Activated T-helper 17 cell treated with anti-CD3 and anti-CD28 coated beads, Interleukin-2, amount 50 U/mL, for 72 hours (primary cell): ENCODE measurements around the gene HADHB. TPM values are rescaled to one million over a fixed set of nuclear protein-coding genes. Genes with fewer than 3 reads are reported as not detected.

Experiments used
- total RNA-seq, 2 donors: library from RNA; stranded (reverse); gene quantifications; one replicate each; pipeline ENCODE4 v1.2.3, GENCODE V29; 2022

The HADHB gene
- total RNA-seq, 2 donors from 2014 or later = 86.2 to 87.0 TPM

Other genes with a start within 250 kb of the HADHB start
- gene RAB10, start 210.9 kb upstream of the HADHB start, total RNA-seq = 100 to 1,000 TPM in 1 of 2 donors, 10 to 100 TPM in 1; 68.5 to 107 TPM
- gene GAREM2, start 71.9 kb upstream of the HADHB start, total RNA-seq = 1 to 10 TPM; 2.1 TPM
- 100 to 1,000 TPM in 1 of 2 donors, 10 to 100 TPM in 1; 95.0 to 141 TPM for gene HADHA, start 307 bp upstream of the HADHB start, total RNA-seq
- 10 to 100 TPM; 21.0 to 44.5 TPM for gene SELENOI, start 101.2 kb downstream of the HADHB start, total RNA-seq
- gene ADGRF3, start 101.8 kb downstream of the HADHB start, total RNA-seq = 1 to 10 TPM; 1.4 to 3.0 TPM
- not detected for gene DRC1, start 157.0 kb downstream of the HADHB start, total RNA-seq
- 1 to 10 TPM in 1 of 2 donors, under 1 TPM in 1; 0.95 to 2.1 TPM for gene OTOF, start 233.2 kb downstream of the HADHB start, total RNA-seq